NCI-H1092 (cell line): ENCODE measurements around the gene KCNK5.

Source experiments
- DNase-seq: peaks from one replicate; lab custom pipeline; 2025; lab: John Stamatoyannopoulos, UW

KCNK5 gene, protein sequence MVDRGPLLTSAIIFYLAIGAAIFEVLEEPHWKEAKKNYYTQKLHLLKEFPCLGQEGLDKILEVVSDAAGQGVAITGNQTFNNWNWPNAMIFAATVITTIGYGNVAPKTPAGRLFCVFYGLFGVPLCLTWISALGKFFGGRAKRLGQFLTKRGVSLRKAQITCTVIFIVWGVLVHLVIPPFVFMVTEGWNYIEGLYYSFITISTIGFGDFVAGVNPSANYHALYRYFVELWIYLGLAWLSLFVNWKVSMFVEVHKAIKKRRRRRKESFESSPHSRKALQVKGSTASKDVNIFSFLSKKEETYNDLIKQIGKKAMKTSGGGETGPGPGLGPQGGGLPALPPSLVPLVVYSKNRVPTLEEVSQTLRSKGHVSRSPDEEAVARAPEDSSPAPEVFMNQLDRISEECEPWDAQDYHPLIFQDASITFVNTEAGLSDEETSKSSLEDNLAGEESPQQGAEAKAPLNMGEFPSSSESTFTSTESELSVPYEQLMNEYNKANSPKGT

DNA sequence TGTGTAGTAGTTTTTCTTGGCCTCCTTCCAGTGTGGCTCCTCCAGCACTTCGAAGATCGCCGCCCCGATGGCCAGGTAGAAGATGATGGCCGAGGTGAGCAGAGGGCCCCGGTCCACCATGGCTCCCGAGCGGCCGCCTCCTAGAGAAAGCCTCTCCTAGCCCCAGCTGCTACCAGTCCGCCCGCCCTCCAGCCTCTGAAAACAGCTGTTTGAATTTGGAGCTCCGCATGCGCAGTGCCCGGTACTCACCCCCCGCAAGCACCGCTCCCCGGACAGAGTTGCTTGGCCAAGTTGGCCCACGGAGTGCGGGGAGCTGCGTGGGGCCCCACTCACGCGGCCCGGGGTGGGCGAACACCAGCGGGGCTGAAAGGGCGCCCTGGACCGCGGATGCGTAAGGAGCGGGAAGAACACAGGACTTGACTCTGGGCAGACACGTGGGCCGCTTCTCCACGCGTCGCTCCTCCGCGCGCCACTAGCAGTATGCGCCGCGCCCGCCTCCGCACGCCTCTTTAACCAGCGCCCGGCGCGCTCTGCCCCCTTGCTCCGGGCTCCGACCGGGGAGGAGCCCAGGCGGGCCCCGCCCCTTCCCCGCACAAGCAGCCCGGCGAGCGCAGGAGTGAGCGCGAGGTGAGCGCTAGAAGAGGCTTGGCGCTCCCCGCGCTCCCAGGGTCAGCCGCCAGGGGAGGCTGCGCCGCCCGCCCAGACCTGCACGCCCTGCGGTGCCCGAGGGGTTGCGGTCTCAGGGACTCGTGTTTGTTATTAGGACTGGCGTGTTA is at the start of gene KCNK5:
TSS of gene KCNK5 (minus strand) at position 484 of the 776 bp plus-strand sequence. CDS start at position 120, 364 bp downstream.
- DNase-seq, result peak; percentile 71

DNA sequence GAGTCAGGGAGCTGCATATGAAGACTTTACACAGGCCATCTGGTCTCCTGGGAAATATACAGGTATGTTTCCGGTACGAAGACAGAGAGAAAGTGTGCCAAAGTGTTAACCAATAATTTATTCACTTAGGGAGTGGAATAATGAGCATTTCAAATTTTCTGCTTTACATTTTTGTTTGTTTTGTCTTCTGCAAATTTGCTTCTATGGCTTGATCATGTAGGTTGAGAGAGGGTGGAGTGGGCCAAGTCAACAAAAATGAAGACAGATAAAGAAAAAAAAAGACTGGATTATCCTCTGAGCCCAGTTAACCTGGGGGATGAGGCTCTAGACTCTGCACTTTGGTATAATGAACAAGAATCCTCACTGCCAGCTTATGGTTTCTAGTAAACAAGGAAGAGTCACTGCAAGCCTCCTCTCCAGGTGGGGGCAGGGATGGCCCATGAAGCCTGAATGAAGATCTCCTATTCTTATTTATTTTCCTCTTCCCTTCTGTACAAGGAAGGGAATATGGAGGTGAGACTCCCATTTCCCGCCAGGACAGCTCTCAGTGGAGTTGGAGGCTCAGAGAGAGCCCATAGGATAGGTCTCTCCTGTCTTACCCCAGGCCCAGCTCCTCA is 47.2 kb upstream of the KCNK5 start:
- DNase-seq, result no peak

DNA sequence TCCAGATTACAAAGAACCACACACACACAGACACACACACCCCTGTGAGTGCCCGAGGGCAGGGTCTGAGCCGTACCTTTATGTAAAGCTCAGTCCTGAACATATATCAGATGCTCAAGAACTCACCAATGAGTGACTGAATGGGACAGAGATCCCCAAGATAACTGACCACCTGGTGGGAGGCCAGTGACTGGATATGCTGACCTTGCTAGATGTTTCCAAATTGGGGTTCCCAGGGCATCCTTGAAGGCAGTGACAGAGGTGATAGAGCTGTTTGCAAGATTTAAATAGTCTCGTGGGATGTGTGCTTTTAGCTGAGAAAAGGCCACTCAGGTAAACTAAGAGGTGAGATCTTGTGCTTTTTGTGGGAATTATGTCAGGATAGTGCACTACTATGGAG is 45.6 kb upstream of the KCNK5 start:
- DNase-seq, result no peak

DNA sequence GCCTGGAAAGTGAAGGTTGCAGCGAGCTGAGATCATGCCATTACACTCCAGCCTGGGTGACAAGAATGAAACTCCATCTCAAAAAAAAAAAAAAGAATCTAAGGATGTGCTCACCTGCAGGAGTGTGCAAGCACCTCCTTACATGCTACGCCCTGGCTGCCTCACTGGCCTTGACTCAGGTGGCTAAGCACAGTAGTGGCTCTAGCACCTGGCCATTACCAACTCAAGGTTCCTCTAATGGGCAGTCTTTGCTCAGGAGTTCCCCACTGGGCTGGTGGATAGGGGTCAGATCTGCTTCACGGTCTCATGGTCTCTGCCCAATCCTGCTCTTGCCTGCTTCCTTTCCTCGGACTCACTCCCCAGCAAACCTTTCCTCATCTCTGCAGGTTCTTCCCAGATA is 45.2 kb upstream of the KCNK5 start:
- DNase-seq, result no peak

DNA sequence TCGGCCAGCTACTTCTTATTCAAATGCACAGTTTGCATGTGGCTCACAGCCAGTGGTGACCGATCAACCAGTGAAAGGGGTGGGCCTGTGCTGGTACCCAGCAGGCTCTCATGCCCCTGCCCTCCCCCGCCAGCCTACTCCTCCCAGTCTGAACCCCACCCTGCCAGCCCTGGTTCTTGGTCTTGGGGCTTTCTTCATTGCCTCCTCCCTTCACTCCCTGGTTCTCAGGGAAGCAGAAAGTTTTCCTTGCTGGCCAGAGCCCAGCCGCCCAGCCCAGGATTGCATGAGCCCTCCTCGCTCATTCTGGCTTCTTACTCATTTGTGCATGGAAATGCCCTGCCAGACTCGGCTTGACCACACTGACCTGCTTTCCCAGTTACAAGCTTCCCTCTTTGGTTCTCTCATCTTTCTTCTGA is 44.1 kb upstream of the KCNK5 start:
- DNase-seq, result no peak

DNA sequence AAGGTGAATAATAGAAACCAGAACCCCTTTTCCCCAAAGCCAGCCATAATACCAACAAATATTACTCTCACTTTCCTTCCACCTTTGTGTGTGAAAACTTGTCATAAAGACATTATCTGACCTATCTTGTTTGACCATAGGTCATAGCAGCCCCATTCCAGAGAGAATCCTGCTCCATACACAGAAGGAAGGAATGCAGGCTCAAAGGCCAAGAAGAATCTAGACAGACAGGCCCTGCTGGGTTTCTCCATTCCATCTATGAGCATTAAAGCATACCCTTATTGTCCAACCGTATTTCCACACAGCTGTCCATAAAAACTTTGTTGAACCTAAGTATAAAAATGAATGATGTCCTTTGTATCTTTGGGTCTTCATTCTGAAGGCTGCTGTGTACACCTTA is 40.7 kb upstream of the KCNK5 start:
- no peak for DNase-seq

DNA sequence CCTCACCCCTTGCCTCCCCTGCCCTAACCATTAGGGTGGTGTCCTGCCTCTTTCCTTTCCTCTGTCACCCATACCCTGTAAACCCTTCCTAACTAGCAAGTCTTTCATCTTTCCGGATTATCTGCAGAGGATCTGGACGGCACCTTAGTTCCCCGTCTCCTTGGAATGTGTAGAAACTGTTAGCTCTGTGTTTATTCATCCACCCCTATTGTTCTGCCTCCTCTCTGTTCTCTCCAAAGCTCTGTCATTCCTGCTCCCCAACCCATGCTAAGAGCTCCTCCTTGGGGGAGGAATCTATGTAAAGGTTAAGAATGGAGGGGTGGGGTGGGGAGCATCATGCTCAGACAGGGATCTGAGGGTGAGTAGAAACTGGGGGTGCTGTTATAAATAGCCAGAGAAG is 39.4 kb upstream of the KCNK5 start:
- DNase-seq, result no peak

DNA sequence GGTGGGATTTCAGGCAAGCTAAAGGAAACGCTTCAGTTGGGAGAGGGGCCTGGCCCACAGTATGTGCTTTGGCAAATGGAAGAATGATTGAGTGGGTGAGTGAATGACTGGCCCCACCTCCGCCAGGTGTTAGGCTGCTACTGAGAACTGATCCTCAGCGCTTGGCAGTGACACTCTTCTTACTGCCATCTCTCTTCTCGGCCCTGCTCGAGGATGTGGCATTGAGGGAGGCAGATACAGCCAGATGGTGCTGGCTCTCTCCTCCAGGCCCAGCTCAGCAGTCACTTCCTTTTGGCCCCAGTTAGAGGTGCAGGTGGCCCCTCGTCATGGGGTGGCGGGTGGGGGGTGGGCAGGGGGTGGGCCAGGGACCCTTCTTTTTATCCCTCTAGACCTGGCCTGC is 38.9 kb upstream of the KCNK5 start:
- no peak for DNase-seq

DNA sequence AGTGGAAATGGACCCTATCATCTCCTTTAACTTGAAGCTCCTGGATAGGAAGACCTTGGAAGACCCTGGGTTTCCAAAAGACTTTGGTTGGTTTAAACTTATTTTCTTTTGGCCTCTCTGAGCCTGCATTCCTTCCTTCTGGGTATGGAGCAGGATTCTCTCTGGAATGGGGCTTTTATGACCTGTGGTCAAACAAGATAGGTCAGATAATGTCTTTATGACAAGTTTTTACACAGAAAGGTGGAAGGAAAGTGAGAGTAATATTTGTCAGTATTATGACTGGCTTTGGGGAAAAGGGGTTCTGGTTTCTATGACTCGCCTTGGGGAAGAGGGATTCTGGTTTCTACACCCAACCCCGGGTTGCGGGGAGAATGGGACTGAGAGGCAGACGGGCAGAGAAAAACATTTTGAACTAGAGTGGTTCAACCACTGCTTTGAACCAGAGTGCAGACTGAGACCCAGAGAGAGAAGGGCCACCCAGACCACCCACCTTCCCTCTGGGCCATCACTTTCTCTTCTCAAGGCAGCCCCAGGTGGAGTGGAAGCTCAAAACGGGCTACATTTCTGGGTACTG is 37.6 kb upstream of the KCNK5 start:
- DNase-seq, result no peak

DNA sequence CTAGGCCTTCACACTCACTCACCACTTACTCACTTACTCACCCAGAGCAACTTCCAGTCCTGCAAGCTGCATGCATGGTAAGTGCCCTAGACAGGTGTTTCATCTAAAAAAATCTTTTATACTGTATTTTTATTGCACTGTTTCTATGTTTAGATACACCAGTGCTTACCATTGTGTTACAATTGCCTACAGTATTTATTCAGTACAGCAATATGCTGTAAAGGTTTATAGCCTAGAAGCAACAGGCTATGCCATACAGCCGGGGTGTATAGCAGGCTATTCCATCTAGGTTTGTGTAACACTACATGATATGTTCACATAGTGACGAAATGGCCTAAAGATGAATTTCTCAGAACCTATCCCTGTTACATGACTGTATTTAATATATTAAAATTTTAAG is 37.1 kb upstream of the KCNK5 start:
- no peak for DNase-seq

DNA sequence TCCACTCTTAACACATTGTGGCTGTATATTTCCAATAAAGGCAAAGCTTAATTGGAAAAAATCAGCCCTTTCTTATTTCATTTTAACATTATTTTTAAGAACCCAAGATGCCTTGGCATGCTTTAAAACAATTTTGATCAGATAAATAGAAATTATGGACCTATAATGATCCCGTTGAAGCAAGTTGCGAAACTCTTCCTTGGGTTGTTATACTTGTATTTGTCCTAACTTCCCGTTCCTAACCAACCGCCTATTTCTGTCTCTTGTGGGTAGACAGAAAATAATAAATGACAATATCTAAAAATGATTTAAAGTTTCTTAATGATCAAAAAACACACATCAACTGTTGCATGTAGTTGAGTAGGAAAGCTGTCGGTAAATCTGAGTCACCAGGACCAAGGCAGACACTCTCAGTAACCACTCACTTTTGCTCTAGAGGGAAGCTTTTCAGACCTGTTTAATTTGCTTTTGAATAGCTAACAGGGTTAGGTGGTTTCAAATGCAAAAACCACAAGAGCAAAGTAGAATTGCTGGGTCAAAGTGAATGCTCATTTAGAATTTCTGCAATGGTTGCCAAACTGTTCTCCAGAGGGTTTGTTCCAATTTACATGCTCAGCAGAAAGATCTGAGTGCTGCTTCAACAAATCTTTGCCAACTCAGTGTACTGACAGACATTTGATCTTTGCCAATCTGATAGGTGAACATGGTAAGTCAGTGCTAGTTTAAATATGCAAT is 34.2 kb upstream of the KCNK5 start:
- no peak for DNase-seq

DNA sequence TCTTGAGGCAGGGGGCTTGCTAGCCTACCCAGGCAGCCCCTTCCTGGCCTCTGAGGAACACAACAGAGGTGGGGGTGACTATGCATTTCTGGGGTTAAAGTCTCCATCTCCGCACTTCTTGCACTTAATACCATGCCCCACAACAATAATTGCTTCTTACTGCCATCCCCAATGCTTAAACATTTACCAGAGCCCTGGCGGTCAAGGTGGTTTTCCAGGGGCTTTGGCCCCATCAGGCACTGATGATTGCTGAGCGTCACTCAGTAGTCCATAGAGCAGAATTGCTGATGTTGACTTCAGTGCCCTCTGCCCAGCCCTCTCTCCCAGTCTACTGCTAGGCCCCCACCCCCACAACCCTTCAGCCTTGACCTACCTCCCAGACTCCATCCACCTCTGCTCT is 32.5 kb upstream of the KCNK5 start:
- no peak for DNase-seq

DNA sequence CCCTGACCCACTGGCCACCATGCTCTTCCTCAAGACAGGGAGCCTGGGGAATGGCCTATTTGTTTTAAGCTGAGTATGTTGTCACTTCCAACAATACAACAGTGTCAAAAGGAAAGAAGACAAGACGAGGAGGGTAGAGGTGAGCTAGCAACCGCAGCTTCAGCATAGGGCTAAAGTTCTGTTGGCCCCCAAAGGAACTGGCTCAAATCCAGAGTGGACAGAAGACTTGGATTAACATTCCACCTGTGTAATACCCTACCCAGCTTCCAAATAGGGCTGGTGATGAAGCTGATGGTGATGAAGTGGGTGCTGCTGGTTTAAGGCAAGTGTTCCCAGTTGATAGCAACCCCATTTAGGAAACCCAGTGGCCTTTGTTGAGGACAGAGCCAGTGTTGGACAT is 31.7 kb upstream of the KCNK5 start:
- no peak for DNase-seq

DNA sequence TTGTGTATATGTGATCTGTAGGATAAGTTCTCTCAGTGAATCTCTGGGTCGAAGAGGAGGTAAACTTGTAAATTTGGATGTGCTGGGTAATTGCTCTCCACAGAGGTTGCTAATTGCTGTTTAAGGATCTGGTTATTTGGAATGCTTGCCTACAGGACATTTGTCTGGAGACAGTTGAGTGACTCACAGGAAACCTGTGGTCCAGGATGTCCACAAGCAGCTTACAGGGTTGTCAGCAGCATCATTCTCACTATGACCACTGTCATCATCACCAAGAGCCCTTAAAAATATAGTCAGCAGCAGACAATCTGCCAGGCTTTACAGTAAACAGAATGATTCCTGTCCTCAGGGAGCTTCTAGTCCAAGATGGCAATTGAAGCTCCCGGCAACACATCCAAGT is 31.2 kb upstream of the KCNK5 start:
- no peak for DNase-seq

DNA sequence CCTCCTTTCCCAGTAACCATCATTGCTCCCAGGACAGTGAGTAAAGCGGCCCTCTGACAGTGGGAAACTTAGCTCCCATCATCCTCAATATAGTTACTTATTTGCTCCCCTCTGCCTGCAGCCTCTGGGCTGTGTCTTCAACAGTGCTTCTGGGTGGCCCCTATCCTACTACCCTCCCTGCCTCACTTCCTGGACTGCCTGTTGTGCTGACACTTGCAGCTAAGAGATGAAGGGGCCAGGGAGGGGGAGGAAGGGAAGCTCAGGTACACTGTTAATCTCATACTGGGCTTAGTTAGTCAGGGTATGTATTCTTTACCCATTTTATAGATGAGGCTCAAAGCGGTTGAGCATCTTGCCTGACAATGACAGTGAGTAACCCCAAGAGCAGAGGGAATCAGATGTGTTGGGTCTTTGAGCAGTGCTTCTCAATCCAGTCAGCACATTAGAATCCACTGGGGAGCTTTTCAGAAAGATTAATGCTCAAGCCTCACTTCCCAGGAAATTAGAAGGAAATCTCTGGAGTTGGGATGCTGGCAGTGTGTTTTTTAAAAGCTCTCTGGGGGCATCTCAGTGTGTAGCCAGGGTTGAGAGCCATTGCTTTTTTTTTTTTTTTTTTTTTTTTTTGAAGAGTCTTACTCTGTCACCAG is 27.1 kb upstream of the KCNK5 start:
- no peak for DNase-seq

DNA sequence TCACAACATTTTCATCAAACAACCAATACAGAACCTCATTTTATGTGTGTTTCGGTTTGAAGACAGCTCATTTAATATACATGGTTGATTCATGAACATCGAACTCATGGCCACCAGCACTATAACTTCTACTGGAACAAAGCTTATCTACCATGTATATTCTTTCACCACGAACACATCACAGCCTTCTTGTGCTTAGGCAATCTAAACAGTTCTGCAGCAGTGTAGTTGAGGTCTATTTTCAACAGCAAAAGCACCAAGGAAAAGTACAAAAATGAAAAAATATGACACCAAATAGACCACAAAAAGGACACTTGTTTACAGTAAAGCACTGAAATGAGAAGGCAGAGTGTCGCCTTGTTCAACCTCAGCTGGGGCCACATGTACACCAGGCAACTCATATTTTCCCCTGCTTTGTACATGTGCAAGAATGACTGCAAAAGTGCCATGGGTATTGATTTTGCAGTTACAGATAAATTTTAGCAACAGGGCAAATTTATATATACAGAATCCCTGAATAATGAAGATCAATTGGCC is 25.8 kb upstream of the KCNK5 start:
- no peak for DNase-seq

DNA sequence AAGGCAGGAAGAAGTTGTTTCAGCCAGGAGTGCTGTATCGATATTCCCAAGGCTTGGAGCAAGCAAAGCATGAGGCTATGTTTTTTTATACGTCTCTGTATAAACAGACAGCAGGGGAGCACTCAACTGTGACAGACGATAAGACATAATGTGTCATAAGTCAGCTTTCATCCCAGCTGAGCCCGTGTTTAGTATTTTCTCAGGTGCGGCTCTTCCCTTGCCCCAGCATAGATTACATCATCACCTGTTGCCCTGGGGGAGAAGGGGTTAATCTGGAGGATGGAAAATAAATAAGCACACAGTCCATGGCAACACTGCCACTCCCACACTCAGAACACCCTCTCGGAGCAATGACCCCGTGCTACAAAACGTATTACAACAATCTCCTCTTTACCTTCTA is 22.1 kb upstream of the KCNK5 start:
- DNase-seq, result no peak

DNA sequence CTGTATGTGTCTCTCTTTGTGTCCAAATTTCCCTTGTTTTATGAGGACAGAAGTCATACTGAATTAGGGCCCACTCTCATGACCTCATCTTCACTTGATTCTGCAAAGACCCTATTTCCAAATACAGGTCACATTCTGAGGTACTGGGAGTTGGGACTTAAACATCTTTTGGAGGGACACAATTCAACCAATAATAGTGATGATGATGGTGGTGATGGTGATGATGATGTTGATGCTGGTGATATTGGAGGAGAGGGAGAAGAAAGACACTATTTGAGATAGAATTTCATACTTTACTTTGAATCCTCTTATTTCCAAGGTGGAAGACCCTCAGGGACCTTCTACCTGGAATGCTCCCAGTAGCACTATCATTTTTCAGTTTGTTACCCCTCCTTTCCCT is 21.2 kb upstream of the KCNK5 start:
- no peak for DNase-seq

DNA sequence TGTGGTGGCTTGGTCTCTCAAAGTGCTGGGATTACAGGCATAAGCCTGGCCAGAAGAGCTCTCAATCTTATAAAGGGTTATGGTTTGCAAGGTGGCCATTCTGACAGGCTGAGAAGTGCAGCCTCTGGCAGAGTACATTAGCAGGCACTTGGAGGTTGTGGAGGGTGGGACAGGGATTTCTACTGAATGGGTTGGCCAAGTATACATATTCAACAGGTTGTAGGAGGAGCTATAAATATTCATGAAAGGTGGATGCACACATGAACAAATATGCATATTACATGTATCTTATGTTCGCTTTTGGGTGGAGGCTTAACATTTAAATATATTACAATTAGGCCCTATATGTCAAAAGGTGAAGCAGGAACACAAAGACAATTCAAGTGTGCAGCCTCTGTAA is 20.0 kb upstream of the KCNK5 start:
- no peak for DNase-seq

DNA sequence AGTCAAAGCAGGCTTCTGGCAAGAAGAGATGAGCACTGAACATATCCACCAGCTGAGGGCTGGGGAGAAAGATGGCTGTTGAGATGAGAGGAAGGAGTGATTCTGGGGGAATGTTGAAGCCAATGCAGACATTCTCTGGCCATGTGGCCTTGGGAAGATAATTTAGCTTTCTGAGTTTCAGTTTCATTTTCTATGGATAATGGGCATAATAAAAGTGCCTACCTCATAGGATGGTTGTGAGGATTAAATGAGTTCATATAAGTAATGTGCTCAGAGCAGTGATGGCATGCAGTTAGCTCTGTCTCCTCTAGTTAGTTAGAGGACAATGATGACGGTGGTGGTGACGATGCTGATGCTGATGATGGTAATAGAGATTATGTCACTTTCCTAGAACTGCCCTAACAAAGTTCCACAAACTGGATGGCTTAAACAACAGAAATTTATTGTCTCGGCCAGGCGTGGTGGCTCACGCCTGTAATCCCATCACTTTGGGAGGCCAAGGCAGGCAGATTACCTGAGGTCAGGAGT is 18.5 kb upstream of the KCNK5 start:
- no peak for DNase-seq

DNA sequence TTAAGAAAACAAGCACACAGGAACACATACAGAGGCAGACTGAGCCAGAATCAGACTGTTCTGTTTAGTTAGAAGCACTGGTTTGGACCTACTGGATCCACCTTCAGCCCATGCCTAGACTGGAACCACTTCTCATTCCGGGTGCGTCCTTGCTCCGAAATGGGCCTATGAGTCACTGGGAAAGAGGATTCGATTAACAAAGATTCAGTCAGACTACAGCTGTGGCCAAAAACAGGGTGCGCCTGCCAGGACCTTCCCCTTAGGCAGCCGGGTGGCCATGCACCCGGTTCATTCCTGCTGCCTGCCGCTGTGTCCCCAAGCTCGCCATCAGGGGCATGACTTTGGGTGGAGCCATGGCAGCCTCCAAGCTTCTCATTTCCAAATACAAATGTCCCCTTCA is 14.5 kb upstream of the KCNK5 start:
- DNase-seq, result no peak
